NK-92 (cell line): ENCODE measurements around the gene CXCL17.
"Not testable (repeated sequence)": the region's sequence is repeated elsewhere in the genome, so short reads cannot be mapped to it uniquely, and the experiment has no call there.

ENCODE experiments used
- DNase-seq: peaks from one replicate; lab custom pipeline; 2025; ENCODE audit not compliant: unreplicated experiment; lab: John Stamatoyannopoulos, UW

CXCL17 gene

GRCh38 chr19:42442833-42443232 is at the start of gene CXCL17:
TSS of gene CXCL17 (minus strand) at chr19:42442946. CDS start at chr19:42442832, 114 bp downstream.
- DNase-seq: no peak

- no peak for DNase-seq
Observed at GRCh38 chr19:42488783-42489521, 46.2 kb upstream of the CXCL17 start.

- no peak for DNase-seq
Observed at GRCh38 chr19:42487798-42488178, 45.0 kb upstream of the CXCL17 start.

GRCh38 chr19:42487032-42487797 is 44.5 kb upstream of the CXCL17 start:
- no peak for DNase-seq

- not testable (repeated sequence) for DNase-seq
Observed at GRCh38 chr19:42485036-42485435, 42.3 kb upstream of the CXCL17 start.

GRCh38 chr19:42480335-42481095 is 37.8 kb upstream of the CXCL17 start:
- no peak for DNase-seq

- no peak for DNase-seq
Observed at GRCh38 chr19:42479736-42480135, 37.0 kb upstream of the CXCL17 start.

GRCh38 chr19:42478765-42479311 is 36.1 kb upstream of the CXCL17 start:
- DNase-seq: no peak

GRCh38 chr19:42477933-42478332 is 35.2 kb upstream of the CXCL17 start:
- no peak for DNase-seq

- no peak for DNase-seq
Observed at GRCh38 chr19:42477117-42477516, 34.4 kb upstream of the CXCL17 start.

- DNase-seq: no peak
Observed at GRCh38 chr19:42475366-42475765, 32.6 kb upstream of the CXCL17 start.

GRCh38 chr19:42474743-42475142 is 32.0 kb upstream of the CXCL17 start:
- no peak for DNase-seq

GRCh38 chr19:42473686-42474085 is 30.9 kb upstream of the CXCL17 start:
- DNase-seq: no peak

- DNase-seq: no peak
Observed at GRCh38 chr19:42472402-42473147, 29.8 kb upstream of the CXCL17 start.

GRCh38 chr19:42471554-42472249 is 29.0 kb upstream of the CXCL17 start:
- no peak for DNase-seq

GRCh38 chr19:42469311-42470235 is 26.8 kb upstream of the CXCL17 start:
- DNase-seq: no peak

- DNase-seq: no peak
Observed at GRCh38 chr19:42468273-42468796, 25.6 kb upstream of the CXCL17 start.

- no peak for DNase-seq
Observed at GRCh38 chr19:42467183-42467760, 24.5 kb upstream of the CXCL17 start.
